SK-MEL-5 (cell line): ENCODE results near the gene HNRNPR. TPM values are rescaled to one million over a fixed set of nuclear protein-coding genes. Genes with fewer than 3 reads are reported as not detected.
"Not testable (repeated sequence)": the region's sequence is repeated elsewhere in the genome, so short reads cannot be mapped to it uniquely, and the experiment has no call there.

ENCODE experiments used
- DNase-seq: peaks from one replicate; pipeline ENCODE4 v3.0.0-alpha.2; 2016; ENCODE audit warnings: low read depth, low spot score
- in situ Hi-C: cut with HindIII; loops from 2 replicates; pipeline ENCODE4 v1.10.0; 2016; ENCODE audit warnings: low sequenced_read_pairs, high pct_unique_total_duplicates, low pct_unique_long_range_greater_than_20kb
- total RNA-seq: library from RNA; depleted of rRNA; stranded (reverse); fragments of >200 nt; shearing (Covaris generic); gene quantifications from 2 replicates; pipeline ENCODE4 v1.2.3, GENCODE V29; 2014; rRNA removed

The HNRNPR gene
- total RNA-seq, 1 experiment from 2014 or later: 110 TPM

DNA sequence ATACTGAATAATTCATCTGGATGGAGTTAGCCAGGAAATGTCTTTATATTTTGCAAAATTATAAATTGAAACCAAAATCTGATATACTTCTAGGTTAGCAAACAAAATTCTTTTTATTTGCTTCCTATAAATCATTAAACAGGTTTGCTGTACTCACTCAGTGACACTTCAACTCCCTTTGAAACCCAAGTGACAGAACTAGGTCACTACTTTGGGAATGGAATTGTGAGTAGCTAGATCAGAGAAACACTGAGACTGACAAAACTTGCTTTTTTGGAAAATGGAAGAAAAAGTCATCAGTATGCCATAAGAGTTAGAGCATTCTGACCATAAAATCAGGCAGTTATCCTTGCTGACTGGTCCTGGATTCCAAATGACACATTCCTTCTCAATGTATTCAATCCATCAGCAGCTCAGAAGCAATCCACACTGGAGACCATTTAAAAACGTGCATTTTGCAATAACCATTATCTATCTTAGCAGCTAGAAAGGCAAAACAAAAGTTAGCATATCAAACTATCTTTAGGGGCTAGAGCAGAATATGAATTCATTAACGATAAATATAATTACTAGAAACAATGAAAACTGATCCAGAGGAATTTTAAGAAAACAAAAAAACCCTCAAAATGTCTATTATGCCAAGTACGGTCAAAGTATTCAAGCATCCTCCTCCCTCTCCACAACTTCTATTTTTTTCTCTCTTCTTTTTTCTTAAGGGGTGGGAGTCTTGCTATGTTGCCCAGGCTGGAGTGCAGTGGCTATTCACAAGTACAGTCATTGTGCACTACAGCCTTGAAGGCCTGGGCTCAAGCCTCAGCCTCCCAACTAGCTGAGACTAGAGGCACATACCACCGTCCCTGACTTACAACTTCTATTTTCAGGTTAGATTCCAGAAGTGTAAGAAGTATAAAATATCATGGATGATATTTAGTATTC is 60.1 kb downstream of the HNRNPR start:
- in situ Hi-C loops: no loop called here
- no peak for DNase-seq

- no peak for DNase-seq
- in situ Hi-C loops: no loop called here
Measured at GRCh38 chr1:23282957-23283356, 61.1 kb downstream of the HNRNPR start.

- DNase-seq: no peak
- in situ Hi-C loops: no loop called here
Measured at GRCh38 chr1:23278717-23279116, 65.4 kb downstream of the HNRNPR start.

- in situ Hi-C loops: no loop called here
- DNase-seq: no peak
Measured at GRCh38 chr1:23276531-23276930, 67.6 kb downstream of the HNRNPR start.

- in situ Hi-C loops: no loop called here
- DNase-seq: no peak
Measured at GRCh38 chr1:23274134-23274505, 70.0 kb downstream of the HNRNPR start.

DNA sequence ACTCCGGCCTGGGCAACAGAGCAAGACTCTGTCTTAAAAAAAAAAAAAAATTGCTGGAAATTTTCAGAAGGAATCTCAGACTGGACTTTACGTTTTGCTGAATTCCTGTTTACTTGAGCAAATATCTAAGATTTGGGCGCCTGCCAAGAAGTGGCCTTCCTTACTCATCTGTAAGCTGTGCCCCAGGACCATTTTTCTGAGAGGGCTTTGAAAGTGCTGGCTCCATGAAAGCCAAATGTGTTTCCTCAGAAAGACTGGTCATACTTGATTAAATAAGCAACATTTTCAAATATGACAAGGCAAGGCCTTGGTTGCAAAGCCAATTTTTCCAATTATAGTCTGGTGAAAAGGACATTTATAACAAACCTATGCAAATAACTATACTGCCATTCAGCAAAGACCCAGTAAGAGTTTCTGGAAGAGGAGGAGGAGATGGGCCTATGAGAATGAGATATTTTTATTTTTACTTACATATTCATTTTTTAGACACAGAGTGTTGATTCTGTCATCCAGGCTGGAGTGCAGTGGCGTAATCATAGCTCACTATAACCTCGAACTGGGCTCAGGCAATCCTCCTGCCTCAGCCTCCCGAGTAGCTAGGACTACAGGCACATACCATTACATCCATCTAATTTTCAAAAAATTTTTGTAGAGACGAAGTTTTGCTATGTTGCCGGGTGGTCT is 70.5 kb downstream of the HNRNPR start:
- in situ Hi-C loops: no loop called here
- peak; percentile 14 for DNase-seq

DNA sequence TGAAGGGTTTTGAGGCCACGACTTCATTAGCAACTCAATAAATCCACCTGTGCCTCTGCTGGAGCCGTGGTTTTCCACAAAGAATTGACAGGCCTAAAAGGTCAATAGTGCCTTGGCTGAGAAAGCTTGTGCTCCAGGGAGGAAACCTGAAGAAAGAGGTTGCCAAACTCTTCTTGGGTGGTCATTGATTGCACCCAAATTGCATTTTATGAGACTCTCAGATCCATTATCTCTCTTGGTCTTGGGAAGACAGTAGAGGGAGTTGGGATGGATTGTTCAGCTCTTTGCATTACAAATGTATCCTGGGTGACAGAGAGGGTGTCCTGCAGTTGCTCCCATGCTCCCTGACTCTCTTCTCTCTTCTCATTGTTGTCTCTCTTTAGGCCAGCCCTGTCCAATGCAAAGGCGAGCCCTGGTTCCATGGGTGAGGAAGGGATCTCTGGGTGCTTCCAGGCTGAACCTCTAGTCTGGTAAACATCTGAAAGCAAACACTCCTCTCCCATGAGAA is 80.7 kb downstream of the HNRNPR start:
- in situ Hi-C loops: no loop called here
- no peak for DNase-seq

GRCh38 chr1:23258082-23258481 is 86.0 kb downstream of the HNRNPR start:
- in situ Hi-C loops: not testable (repeated sequence)

GRCh38 chr1:23257371-23257770 is 86.7 kb downstream of the HNRNPR start:
- in situ Hi-C loops, DNase-seq: not testable (repeated sequence)

More at GRCh38 chr1:23258082-23258481, 86.0 kb downstream of the HNRNPR start:
- DNase-seq: not testable (repeated sequence)

Other genes starting within 250 kb of the HNRNPR start
- gene LUZP1, start 175.4 kb downstream of the HNRNPR start, total RNA-seq: 13.2 and 15.0 TPM in 2 replicates
- 0.05 TPM in 1 of 2 replicates, not detected in the other for gene HTR1D, start 126.8 kb downstream of the HNRNPR start, total RNA-seq
- gene ZNF436, start 25.6 kb upstream of the HNRNPR start, total RNA-seq: 8.1 and 8.5 TPM in 2 replicates
- 0.05 TPM in 1 of 2 replicates, not detected in the other for gene TCEA3, start 80.5 kb upstream of the HNRNPR start, total RNA-seq
- gene ASAP3, start 139.9 kb upstream of the HNRNPR start, total RNA-seq: 7.0 and 7.1 TPM in 2 replicates
- 3.8 and 4.1 TPM in 2 replicates for gene E2F2, start 186.9 kb upstream of the HNRNPR start, total RNA-seq
- gene ID3, start 215.2 kb upstream of the HNRNPR start, total RNA-seq: 23.5 and 37.3 TPM in 2 replicates